ENCODE results near the gene GJD2.

- TF ChIP-seq EZH2 (IDR thresholded peaks at IDR 0.05; ENCODE audit: low read length, missing control alignments), result no peak
- no peak for TF ChIP-seq CTCF (conservative IDR thresholded peaks at IDR 0.05 in 1 of 2, IDR thresholded peaks at IDR 0.05 in 1 of 2; ENCODE audit: low read depth in 1 of 2, low read length in 2 of 2)
Observed at GRCh38 chr15:34716111-34716510, 38.7 kb downstream of the GJD2 start.
